Choroid plexus epithelial cell (primary cell): ENCODE data around the gene GIPC3.

Experiments
- DNase-seq: peaks from one replicate; pipeline ENCODE4 v3.0.0-alpha.2; 2010; ENCODE audit warnings: low read depth
- H3K4me3 ChIP-seq: 2 replicates; pipeline ENCODE4 v1.5.1; 2011; ENCODE audit warnings: low read depth, mild to moderate bottlenecking, control low read depth, low read length, moderate library complexity
- TF ChIP-seq, protein P1 (sequence below): conservative IDR thresholded peaks from 2 replicates; pipeline ENCODE4 v1.5.1; 2011; ENCODE audit warnings: low read depth, mild to moderate bottlenecking, control low read depth, inconsistent platforms, low read length, moderate library complexity

Gene GIPC3

DNA sequence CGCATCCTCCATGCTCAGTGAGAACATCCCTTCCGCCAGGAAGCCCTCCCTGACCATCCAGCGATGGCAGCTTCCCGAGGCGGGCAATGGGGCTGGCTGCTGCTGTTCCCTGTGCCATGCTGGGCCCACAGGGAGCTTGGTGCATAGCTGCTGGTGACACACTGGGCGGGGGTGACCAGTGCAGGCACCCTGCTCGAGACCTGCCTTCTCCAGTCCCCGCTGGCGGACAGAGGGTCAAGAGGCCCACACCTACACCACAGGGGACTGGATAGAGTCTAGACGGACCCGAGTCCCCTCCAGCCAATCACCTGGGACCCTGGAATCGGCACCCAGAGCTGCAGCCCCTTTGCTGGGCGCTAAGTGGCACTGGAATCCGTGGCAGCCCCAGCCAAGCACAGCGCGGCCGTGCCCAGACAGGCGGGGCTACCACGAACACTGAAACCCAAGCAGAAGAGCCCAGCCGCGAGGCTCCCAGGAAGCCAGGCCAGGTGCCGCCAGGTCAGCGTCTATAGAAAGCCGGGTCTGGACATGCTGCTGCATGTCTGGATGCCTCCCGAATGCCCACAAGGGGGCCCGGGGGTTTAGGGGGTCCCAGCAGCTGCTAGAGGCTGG, 30.4 kb downstream of the GIPC3 start:
- DNase-seq, result no peak
- no peak overlapping the region for H3K4me3 ChIP-seq
- TF ChIP-seq, protein P1, sequence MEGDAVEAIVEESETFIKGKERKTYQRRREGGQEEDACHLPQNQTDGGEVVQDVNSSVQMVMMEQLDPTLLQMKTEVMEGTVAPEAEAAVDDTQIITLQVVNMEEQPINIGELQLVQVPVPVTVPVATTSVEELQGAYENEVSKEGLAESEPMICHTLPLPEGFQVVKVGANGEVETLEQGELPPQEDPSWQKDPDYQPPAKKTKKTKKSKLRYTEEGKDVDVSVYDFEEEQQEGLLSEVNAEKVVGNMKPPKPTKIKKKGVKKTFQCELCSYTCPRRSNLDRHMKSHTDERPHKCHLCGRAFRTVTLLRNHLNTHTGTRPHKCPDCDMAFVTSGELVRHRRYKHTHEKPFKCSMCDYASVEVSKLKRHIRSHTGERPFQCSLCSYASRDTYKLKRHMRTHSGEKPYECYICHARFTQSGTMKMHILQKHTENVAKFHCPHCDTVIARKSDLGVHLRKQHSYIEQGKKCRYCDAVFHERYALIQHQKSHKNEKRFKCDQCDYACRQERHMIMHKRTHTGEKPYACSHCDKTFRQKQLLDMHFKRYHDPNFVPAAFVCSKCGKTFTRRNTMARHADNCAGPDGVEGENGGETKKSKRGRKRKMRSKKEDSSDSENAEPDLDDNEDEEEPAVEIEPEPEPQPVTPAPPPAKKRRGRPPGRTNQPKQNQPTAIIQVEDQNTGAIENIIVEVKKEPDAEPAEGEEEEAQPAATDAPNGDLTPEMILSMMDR, result no peak

- DNase-seq, result no peak
- no peak overlapping the region for H3K4me3 ChIP-seq
- TF ChIP-seq, protein P1, result no peak
Observed at GRCh38 chr19:3617463-3617862, 32.2 kb downstream of the GIPC3 start.

- TF ChIP-seq, protein P1, result peak; percentile 91
- peak; percentile 61 for DNase-seq
- H3K4me3 ChIP-seq, result no peak overlapping the region
Observed at GRCh38 chr19:3618144-3618810, 33.0 kb downstream of the GIPC3 start.

GRCh38 chr19:3618811-3619630, 33.7 kb downstream of the GIPC3 start:
- DNase-seq, result no peak
- H3K4me3 ChIP-seq, result no peak overlapping the region
- TF ChIP-seq, protein P1, result no peak

DNA sequence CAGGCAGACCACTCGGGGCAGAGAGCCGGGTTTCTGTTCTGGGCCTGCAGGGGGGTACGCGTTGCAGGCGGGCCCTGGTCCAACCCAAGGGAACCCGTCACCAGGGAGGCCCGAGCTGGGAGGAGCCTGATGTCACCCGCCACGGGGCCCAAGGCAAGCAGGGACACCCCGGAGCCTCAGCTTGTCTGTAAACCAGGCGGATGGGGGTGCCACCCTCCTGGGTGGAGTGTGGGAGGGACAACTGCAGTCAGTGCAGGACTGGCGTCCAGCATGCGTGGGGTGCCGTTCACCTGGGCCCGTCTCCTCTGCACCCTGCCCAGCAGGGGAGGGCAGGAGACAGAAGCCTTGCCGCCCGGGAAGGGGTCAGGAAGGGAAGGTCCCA, 34.3 kb downstream of the GIPC3 start:
- TF ChIP-seq, protein P1, result no peak
- no peak overlapping the region for H3K4me3 ChIP-seq
- no peak for DNase-seq

DNA sequence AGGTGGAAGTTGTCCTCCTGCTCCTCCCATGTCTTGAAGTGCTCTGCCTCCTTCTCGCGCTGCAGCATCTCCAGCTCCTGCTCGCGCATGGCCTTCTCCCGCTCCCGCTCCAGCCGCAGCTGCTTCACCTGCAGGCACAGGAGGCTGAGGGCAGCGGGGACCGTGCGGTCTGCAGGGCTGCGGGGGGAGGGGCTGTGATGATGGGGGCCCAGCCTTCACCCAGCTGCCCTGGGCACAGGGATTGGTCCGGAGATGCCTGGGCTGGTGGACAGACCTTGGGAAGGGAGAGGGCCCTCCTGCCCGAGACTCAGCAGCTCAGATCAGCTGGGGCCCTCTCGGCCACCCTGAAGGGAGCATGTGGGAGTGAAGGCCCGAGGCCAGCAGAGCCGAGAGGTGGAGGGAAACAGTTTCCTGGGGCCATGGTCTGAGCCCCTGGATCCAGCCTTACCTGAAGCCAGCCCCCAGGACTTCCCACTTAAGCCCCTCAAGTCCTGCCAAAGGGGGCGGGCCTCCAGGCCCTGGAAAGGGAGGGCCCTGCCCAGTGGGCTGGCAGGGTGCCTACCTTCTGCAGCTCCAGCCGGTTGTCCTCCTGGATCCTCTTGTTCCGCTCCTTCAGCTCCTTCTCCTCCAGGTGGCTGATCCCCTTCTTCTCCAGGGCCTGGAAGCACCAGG, 35.0 kb downstream of the GIPC3 start:
- no peak for DNase-seq
- TF ChIP-seq, protein P1, result no peak
- no peak overlapping the region for H3K4me3 ChIP-seq
